ENCODE measurements around the gene OASL.
"Not testable (repeated sequence)": the region's sequence is repeated elsewhere in the genome, so short reads cannot be mapped to it uniquely, and the experiment has no call there.

Gene OASL

DNA sequence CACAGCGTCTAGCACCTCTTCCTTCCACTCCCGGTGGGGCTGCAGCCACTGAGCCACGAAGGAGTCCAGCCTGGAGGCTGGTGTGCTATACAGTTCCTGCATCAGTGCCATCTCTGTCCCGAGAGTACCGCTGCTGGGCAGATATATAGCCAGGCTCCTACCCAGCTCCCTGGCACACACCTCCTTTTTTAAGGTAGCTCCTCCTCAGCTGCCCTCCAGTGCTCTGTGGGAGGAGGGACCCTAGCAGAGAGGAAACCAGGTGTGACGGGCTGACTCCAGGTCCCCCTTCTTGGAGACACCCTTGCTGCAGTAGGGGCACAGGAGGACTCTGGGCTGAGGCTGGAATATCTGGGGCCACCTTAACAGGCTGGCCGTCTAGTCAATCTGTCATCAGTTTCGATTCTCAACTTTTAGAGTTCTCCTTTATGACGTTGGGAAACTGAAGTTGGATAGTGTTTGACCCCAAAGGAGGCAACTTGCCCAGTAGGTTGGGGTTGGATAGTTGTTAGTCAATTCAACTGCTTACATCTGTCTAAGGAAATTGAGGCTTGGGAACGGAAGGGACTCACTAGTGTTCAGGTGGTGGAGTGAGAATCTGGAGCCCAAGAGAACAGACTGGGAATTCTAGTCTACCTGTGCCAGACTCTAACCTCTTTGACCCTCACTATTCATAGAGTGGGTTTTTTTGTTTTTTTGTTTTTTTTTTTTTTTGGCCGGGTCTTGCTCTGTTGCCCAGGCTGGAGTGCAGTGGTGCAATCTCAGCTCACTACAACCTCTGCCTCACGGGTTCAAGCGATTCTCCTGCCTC lies at the start of gene OASL:
OASL (minus strand) TSS at position 386 of the 808 bp plus-strand sequence; CDS start at position 111, 275 bp downstream.
- peak; percentile 29 for DNase-seq

- no peak for DNase-seq
Observed at GRCh38 chr12:121088195-121088585, 49.1 kb upstream of the OASL start.

DNA sequence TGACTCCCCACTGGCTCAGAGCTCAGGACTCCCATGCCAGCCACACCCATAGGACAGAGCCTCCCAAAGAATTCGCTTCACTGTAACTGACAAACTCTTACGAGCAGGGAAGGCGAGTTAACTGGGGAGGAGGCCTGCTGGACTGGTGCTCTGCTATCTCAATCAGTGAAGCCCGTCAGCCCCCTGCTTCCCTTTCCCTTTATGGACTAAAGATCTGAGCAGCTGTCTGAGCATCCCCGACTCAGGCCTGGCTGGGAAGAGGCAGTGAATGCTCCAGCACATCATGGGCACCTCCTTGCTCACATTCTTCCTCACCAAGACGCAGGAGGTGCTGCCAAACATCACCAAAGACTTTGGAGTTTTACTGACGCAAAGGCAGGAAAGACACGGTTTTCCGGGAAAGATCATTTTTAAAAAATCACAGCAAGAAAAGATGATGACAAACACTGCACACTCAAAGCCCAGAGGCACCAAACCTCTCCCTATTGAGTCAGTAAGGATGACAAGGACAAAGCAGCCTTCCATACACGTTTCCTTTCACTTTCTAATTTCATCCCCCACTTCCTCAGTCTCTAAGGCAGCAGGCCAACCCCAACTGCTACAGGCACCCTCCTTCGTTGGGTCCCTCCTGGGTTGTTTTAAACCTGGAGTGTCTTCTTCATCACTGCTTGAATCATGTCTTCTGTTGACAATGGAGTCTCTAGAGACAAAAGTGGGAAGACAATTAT lies 48.6 kb upstream of the OASL start:
- no peak for DNase-seq

- no peak for DNase-seq
Observed at GRCh38 chr12:121086781-121087295, 47.8 kb upstream of the OASL start.

DNA sequence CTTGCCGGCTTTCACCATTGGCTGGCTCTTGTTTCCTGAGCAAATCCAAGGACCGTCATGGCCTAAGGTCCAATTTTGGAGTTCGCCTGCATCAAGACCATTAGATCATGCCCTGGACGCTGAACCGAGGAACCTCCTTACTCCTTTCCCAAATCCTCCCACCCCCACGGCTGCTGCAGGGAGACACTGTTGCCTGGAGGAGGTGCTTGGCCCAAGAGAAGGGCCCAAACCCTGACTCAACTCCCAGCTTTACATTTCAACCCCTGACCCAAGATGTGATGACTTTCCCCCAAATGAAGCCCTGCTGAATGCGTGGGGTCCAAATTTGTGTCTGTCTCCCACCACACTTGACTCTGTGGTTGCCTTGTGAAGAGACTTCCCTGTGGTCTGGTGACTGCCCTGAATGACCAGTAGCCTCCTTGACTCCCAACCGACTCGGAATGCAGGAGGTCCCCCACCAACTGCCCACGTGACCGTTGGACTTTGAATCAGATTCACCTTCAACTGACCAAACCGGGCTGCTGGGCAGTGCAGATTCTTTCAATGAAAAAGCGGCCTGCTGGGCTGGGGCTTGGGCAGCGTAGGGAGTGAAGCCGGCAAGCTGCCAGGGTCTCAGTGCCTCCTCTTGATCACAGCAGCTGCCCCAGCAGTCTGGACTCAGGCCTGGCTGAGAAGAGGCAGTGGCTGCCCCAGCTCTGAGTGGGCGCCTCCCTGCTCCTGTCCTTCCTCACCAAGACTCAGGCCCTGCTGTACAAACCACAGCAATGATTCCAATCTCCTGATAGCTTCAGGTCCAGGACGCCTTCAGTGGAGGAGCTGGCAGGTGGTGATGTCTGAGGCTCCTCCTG lies 46.7 kb upstream of the OASL start:
- no peak for DNase-seq

GRCh38 chr12:121085069-121085468 lies 46.0 kb upstream of the OASL start:
- DNase-seq, result no peak

- no peak for DNase-seq
Observed at GRCh38 chr12:121084229-121084628, 45.2 kb upstream of the OASL start.

DNA sequence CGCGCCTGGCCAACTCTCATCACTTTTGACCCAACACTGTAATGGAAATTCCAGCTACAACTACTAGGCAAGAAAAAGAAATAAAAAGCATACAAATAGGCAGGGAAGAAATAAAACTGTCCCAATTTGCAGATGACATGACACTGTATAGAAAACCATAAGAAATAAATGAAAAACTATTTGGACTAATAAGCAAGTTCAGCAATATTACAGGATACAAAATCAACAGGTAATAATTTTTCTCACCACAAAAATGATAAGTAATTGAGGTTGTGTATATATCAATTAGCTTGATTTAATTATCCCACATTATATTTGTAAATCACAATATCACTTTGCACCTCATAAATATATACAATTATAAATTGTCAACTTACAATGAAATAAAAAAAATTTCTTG lies 41.9 kb upstream of the OASL start:
- no peak for DNase-seq

- no peak for DNase-seq
Observed at GRCh38 chr12:121079736-121080272, 40.8 kb upstream of the OASL start.

DNA sequence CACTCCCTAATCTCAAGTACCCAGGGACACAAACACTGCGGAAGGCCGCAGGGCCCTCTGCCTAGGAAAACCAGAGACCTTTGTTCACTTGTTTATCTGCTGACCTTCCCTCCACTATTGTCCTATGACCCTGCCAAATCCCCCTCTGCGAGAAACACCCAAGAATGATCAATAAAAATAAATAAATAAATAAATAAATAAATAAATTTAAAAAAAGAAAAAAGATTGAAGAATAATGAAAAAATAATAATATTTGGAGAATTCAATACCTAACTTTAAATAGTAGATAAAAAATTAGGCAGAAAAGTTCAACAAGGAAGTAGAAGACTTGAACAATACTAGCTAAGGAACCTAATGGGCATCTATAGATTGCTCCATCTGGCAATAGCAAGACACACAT lies 38.4 kb upstream of the OASL start:
- DNase-seq, result not testable (repeated sequence)

- not testable (repeated sequence) for DNase-seq
Observed at GRCh38 chr12:121075911-121076310, 36.9 kb upstream of the OASL start.

GRCh38 chr12:121072147-121072546 lies 33.1 kb upstream of the OASL start:
- DNase-seq, result no peak

- no peak for DNase-seq
Observed at GRCh38 chr12:121069206-121069605, 30.2 kb upstream of the OASL start.

DNA sequence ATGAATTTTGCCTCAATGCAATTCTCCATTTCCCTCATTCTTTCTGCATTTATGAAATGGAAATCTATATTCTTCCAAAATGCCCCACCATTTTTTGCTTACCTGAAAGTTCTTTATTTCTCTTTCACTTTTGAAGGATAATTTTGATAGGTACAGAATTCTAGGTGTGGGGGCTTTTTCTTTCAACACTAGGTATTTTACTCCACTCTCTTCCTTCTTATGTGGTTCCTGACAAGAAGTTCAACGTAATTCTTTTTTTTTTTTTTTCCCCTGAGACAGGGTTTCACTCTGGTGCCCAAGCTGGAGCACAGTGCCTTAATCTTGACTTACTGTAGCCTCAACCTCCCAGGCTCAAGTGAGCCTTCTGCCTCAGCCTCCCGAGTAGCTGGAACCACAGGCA lies 26.3 kb upstream of the OASL start:
- no peak for DNase-seq

GRCh38 chr12:121064586-121064985 lies 25.5 kb upstream of the OASL start:
- DNase-seq, result not testable (repeated sequence)

DNA sequence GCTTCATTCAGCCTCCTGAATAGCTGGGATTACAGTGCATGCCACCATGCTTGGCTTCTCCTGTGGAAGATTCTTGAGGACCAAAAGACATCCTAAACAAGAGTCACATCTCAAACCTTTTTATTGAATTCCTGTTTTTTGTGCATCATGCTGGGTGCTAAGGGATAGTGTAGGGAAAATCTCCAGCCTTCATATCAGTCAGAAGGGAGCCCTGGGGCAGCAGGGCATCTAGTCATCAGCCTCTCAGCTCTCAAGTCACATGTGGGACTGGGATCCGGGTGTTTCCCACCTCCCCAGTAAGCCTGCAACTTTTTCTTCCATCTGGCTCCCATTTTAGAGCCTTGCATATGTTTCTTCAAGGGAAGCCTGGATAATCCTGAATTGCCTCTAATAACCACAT lies 25.1 kb upstream of the OASL start:
- DNase-seq, result no peak

DNA sequence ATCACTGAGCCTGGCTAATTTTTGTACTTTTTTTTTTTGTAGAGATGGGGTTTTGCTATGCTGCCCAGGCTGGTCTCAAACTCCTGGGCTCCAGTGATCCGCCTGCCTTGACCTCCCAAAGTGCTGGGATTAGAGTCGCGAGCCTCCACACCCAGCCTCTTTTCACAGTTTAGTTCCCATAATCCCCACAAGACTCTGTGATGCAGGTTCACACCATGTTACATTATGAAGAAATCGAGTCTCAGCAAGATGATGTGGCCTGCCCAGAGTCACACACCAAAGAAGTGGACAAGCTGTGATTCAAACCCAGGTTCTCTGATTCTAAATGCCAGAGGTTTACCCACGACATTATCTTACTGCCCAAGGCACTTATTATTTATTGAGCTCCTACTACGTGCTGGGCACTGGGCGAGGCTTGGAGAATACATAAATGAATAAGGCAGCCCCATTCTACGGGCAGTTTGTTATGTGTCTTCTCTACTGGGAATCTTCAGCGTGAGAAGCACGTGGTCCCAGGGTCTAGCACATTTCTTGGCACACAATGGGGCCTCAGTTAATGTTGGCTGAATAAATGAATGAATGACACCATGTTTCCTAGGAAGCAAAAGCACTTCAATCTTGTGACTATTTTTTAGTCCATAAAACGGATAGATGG lies 23.5 kb upstream of the OASL start:
- no peak for DNase-seq

- DNase-seq, result no peak
Observed at GRCh38 chr12:121061831-121062230, 22.8 kb upstream of the OASL start.

- peak; percentile 38 for DNase-seq
Observed at GRCh38 chr12:121060149-121061001, 21.3 kb upstream of the OASL start.

DNA sequence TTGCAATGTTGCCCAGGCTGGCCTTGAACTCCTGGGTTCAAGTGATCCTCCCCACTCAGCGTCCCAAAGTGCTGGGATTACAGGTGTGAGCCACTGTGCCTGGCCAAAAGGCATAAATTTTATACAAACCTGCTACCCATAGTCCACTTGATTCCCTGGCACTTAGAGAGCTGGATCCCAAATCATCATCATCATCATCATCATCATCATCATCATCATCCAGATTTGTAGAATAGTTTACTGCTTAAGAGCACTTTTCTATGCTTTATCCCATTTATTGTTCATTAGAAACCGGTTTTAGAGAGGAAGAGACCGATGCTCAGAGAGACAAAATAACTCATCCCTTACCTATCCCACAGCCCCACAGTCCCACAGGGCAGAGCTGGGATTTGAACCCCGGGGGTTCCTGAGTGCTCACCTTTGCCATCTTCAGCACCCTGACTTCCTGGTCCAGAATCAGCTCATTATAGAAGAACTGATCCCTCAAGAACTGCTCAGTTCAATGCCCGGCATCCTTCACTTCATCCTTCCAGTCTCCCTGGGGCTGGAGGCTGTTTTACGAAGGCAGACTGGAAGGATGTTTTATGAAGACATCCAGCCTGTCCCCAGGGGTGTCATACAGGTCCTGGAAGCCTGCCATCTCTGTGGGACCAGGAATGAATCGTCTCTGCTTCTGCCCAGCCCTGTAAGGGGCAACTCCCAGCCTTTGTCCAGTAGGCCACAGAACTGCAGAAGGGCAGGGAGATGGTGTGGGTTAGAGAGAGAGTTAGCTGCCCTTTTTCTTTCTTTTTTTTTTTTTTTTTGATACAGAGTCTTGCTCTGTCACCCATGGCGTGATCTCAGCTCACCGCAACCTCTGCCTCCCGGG lies 20.2 kb upstream of the OASL start:
- no peak for DNase-seq
